ENCODE results near the gene PDLIM7.
A peak's percentile ranks its signal among the peaks of the same experiment; 100 is the strongest.

The PDLIM7 gene

DNA sequence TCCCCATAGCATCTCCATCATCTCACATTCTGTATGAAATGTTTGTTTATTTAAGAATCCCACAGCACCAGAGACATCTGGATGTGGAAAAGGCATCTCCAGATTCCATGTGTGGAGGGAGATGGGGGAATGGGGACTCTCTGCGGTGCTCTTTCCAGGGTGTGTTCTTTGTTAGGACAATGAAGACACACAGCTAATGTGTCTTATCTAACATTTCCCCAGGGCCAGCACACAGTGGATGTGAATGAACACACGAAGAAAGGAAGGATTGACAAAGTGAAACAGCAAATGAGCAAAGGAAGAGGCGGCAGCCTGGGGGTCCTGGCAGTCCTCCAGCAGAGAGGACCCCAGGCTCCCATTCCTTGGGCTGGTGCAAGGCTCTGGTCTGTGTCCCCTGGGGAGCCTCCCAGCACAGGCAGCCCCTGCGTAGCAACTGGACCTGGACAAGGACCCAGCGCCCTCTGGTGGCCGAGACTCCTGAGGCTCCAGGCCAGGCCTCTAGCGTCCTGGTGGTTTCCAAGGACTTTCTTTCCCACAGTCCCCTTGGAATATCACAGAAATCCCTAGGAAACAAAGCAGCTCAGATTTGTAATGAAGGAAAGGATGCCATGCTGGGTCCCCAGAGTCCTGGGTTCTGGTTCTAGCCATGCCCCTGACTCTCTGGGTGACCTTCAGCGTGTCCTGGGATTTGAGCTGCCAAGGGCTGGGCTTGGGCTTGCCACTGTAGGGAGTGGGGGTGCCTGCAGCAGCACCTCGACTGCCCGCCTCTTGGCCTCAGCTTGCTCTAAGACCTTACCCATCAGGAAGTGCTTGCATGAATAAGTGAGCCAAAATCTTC lies 3.5 kb upstream of the PDLIM7 start:
- DNase-seq (ENCODE audit: low read depth in 1 of 2, low spot score in 1 of 2): peak in 1 of 2 experiments; percentile 89
- no peaks in the 10 kb centered on the region for H3K27me3 ChIP-seq (ENCODE audit: insufficient read depth, poor library complexity, severe bottlenecking)

DNA sequence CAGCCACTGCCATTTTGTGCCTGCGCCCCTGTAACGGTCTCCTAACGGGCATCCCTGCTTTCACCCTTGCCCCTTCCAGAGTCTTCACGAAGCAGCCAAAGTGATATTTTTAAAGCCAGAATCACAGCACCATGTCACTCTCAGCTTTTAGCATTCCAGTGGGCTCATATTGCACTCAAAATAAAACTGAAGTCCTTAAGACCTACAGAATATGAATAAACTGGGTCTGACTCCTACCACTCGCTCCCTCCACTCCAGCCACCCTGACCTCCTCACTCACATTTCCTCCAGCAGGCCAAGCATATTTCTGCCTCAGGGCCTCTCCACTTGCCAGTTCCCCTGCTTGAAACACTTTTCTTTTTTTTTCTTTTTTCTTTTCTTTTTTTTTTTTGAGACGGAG lies 2.4 kb upstream of the PDLIM7 start:
- TF ChIP-seq, protein P1, sequence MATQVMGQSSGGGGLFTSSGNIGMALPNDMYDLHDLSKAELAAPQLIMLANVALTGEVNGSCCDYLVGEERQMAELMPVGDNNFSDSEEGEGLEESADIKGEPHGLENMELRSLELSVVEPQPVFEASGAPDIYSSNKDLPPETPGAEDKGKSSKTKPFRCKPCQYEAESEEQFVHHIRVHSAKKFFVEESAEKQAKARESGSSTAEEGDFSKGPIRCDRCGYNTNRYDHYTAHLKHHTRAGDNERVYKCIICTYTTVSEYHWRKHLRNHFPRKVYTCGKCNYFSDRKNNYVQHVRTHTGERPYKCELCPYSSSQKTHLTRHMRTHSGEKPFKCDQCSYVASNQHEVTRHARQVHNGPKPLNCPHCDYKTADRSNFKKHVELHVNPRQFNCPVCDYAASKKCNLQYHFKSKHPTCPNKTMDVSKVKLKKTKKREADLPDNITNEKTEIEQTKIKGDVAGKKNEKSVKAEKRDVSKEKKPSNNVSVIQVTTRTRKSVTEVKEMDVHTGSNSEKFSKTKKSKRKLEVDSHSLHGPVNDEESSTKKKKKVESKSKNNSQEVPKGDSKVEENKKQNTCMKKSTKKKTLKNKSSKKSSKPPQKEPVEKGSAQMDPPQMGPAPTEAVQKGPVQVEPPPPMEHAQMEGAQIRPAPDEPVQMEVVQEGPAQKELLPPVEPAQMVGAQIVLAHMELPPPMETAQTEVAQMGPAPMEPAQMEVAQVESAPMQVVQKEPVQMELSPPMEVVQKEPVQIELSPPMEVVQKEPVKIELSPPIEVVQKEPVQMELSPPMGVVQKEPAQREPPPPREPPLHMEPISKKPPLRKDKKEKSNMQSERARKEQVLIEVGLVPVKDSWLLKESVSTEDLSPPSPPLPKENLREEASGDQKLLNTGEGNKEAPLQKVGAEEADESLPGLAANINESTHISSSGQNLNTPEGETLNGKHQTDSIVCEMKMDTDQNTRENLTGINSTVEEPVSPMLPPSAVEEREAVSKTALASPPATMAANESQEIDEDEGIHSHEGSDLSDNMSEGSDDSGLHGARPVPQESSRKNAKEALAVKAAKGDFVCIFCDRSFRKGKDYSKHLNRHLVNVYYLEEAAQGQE (IDR thresholded peaks at IDR 0.05; ENCODE audit: insufficient replicate concordance, low read depth): no peak
- TF ChIP-seq, protein P2, sequence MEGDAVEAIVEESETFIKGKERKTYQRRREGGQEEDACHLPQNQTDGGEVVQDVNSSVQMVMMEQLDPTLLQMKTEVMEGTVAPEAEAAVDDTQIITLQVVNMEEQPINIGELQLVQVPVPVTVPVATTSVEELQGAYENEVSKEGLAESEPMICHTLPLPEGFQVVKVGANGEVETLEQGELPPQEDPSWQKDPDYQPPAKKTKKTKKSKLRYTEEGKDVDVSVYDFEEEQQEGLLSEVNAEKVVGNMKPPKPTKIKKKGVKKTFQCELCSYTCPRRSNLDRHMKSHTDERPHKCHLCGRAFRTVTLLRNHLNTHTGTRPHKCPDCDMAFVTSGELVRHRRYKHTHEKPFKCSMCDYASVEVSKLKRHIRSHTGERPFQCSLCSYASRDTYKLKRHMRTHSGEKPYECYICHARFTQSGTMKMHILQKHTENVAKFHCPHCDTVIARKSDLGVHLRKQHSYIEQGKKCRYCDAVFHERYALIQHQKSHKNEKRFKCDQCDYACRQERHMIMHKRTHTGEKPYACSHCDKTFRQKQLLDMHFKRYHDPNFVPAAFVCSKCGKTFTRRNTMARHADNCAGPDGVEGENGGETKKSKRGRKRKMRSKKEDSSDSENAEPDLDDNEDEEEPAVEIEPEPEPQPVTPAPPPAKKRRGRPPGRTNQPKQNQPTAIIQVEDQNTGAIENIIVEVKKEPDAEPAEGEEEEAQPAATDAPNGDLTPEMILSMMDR (IDR thresholded peaks at IDR 0.05; ENCODE audit: insufficient read depth, low read length): no peak
- TF ChIP-seq POLR2AphosphoS5 (IDR thresholded peaks at IDR 0.05; ENCODE audit: low read depth) (no peak), SPI1 (IDR thresholded peaks at IDR 0.05; ENCODE audit: borderline replicate concordance, low read depth) (no peak), GABPA (IDR thresholded peaks at IDR 0.05; ENCODE audit: low read depth) (no peak)
- Histone ChIP-seq H3K27ac (replicated peaks) (no peak overlapping the region), H3K27me3 (ENCODE audit: insufficient read depth, poor library complexity, severe bottlenecking) (no peaks in the 10 kb centered on the region), H3K4me3 (replicated peaks; ENCODE audit: insufficient read depth, low read length) (no peak overlapping the region)
- no peak for DNase-seq (ENCODE audit: low read depth in 1 of 2, low spot score in 1 of 2)

More for the DNA sequence above, 3.5 kb upstream of the PDLIM7 start:
- no peak overlapping the region for H3K27ac ChIP-seq (replicated peaks)
- peak; percentile 73 for TF ChIP-seq POLR2AphosphoS5 (IDR thresholded peaks at IDR 0.05; ENCODE audit: low read depth)
- TF ChIP-seq, protein P2 (IDR thresholded peaks at IDR 0.05; ENCODE audit: insufficient read depth, low read length): peak; percentile 85
- TF ChIP-seq, protein P1 (IDR thresholded peaks at IDR 0.05; ENCODE audit: insufficient replicate concordance, low read depth): no peak
- TF ChIP-seq SPI1 (IDR thresholded peaks at IDR 0.05; ENCODE audit: borderline replicate concordance, low read depth): no peak
- no peak for TF ChIP-seq GABPA (IDR thresholded peaks at IDR 0.05; ENCODE audit: low read depth)
- no peak overlapping the region for H3K4me3 ChIP-seq (replicated peaks; ENCODE audit: insufficient read depth, low read length)

GRCh38 chr5:177498013-177498787 lies 796 bp upstream of the PDLIM7 start:
- H3K27me3 ChIP-seq (ENCODE audit: insufficient read depth, poor library complexity, severe bottlenecking): no peaks in the 10 kb centered on the region
- peak overlapping the region; percentile 33 for H3K4me3 ChIP-seq (replicated peaks; ENCODE audit: insufficient read depth, low read length)
- no peak for DNase-seq (ENCODE audit: low read depth in 1 of 2, low spot score in 1 of 2)
- H3K27ac ChIP-seq (replicated peaks): peak overlapping the region; percentile 25; the same call in 1 of the 2 replicates
- TF ChIP-seq, protein P2 (IDR thresholded peaks at IDR 0.05; ENCODE audit: insufficient read depth, low read length): no peak
- TF ChIP-seq, protein P1 (IDR thresholded peaks at IDR 0.05; ENCODE audit: insufficient replicate concordance, low read depth): no peak
- TF ChIP-seq GABPA (IDR thresholded peaks at IDR 0.05; ENCODE audit: low read depth) (no peak), POLR2AphosphoS5 (IDR thresholded peaks at IDR 0.05; ENCODE audit: low read depth) (no peak), SPI1 (IDR thresholded peaks at IDR 0.05; ENCODE audit: borderline replicate concordance, low read depth) (no peak)

Measured in HL-60 (cell line).